GM12878 (cell line): Measurements from ENCODE around the gene SLC6A11. TPM values are rescaled to one million over a fixed set of nuclear protein-coding genes. Genes with fewer than 3 reads are reported as not detected.

ENCODE experiments used
- ATAC-seq: fragments of 200-7000 bp; cut with Tn5 transposase; 3 replicates; pipeline ENCODE4 v1.9.1; 2020; ENCODE audit warnings: mild to moderate bottlenecking, moderate library complexity
- BruUV-seq: library from RNA; stranded (reverse); fragments of 400-500 nt; replicated peaks from 2 replicates; lab custom pipeline; 2021; lab: Mats Ljungman, UMichigan
- CTCF ChIA-PET: fragments of 300-600 bp; sonication (Branson Sonifier 250); formaldehyde crosslinking; extraction: SDS; loops from one replicate; lab custom pipeline; 2021; ENCODE audit warnings: inconsistent platforms; lab: Yijun Ruan, JAX
- POLR2A ChIA-PET: fragments of 350-600 bp; formaldehyde crosslinking; extraction: SDS; loops from one replicate; lab custom pipeline; 2021; ENCODE audit warnings: inconsistent platforms; lab: Charles Lee
- RAD21 ChIA-PET: fragments of 300-600 bp; sonication (Branson Sonifier 250); formaldehyde crosslinking; loops from one replicate; lab custom pipeline; 2023; ENCODE audit warnings: antibody characterized with exemption; ENCODE audit not compliant: unreplicated experiment; lab: Charles Lee
- SMC1A ChIA-PET: fragments of 300-600 bp; sonication (Branson Sonifier 250); formaldehyde crosslinking; loops from one replicate; lab custom pipeline; 2023; ENCODE audit not compliant: unreplicated experiment, uncharacterized antibody; lab: Charles Lee
- DNase-seq: peaks from one replicate; pipeline ENCODE4 v3.0.0-alpha.2; 2011; ENCODE audit warnings: low read depth, low spot score
- FAIRE-seq: peaks from 3 replicates; lab custom pipeline; 2011; peaks lifted over from hg19 to GRCh38; lab: Jason Lieb, UNC
- H2AFZ ChIP-seq: 2 replicates; pipeline ENCODE4 v1.6.0; 2011; ENCODE audit warnings: low read depth, low read length, control low read depth; ENCODE audit not compliant: control insufficient read depth
- H3K27ac ChIP-seq: 2 replicates; pipeline ENCODE4 v1.5.1; 2011; ENCODE audit warnings: control low read depth; ENCODE audit not compliant: control insufficient read depth, insufficient read depth
- H3K27me3 ChIP-seq, 2 experiments: replicated peaks in 1 of 2; 2 replicates each; pipeline versions ENCODE4 v1.6.0 to v1.6.1; 2011; ENCODE audit warnings: low read length in 1 of 2; ENCODE audit not compliant: control insufficient read depth in 2 of 2, insufficient read depth in 2 of 2
- H3K36me3 ChIP-seq, 2 experiments: 2 replicates each; pipeline ENCODE4 v1.5.1; 2011; ENCODE audit warnings: low read length in 1 of 2; ENCODE audit not compliant: control insufficient read depth in 2 of 2, insufficient read depth in 2 of 2
- H3K4me1 ChIP-seq: 2 replicates; pipeline ENCODE4 v1.6.1; 2011; ENCODE audit warnings: mild to moderate bottlenecking, low read length, moderate library complexity, mixed read lengths; ENCODE audit not compliant: control insufficient read depth, insufficient read depth
- H3K4me2 ChIP-seq: 2 replicates; pipeline ENCODE4 v1.6.0; 2011; ENCODE audit warnings: control low read depth; ENCODE audit not compliant: control insufficient read depth, insufficient read depth
- H3K4me3 ChIP-seq: fragments of 200-600 bp; sonication (generic); 2 replicates; pipeline ENCODE4 v1.5.1; 2016
- H3K79me2 ChIP-seq: 2 replicates; pipeline ENCODE4 v1.6.0; 2011; ENCODE audit warnings: low read length; ENCODE audit not compliant: control insufficient read depth, insufficient read depth
- H3K9ac ChIP-seq: 2 replicates; pipeline ENCODE4 v1.8.0; 2011; ENCODE audit warnings: low read length, control low read depth, mixed read lengths; ENCODE audit not compliant: control insufficient read depth, insufficient read depth
- H3K9me3 ChIP-seq: replicated peaks from 3 replicates; pipeline ENCODE4 v1.5.1; 2011; ENCODE audit warnings: mild to moderate bottlenecking, low read length; ENCODE audit not compliant: control insufficient read depth, insufficient read depth
- H4K20me1 ChIP-seq: 2 replicates; pipeline ENCODE4 v1.6.0; 2011; ENCODE audit not compliant: control insufficient read depth, insufficient read depth
- CBX3 ChIP-seq: fragments of 200-600 bp; sonication (generic); IDR thresholded peaks from 2 replicates; pipeline ENCODE4 v1.6.1; 2016; ENCODE audit warnings: low read depth, borderline replicate concordance
- CEBPB ChIP-seq, 2 experiments: fragments of 150-350 bp in 1 of 2; IDR thresholded peaks; 2 replicates each; pipeline ENCODE4 v1.6.1; 2012 to 2014; ENCODE audit warnings: low read depth in 2 of 2, low read length in 2 of 2, borderline replicate concordance in 1 of 2, inconsistent platforms in 1 of 2
- CHD2 ChIP-seq: IDR thresholded peaks from 2 replicates; pipeline ENCODE4 v1.6.1; 2011; ENCODE audit warnings: low read depth, low read length, improper control_type of control experiment, borderline replicate concordance
- FOS ChIP-seq: IDR thresholded peaks from 3 replicates; pipeline ENCODE4 v1.6.1; 2011; ENCODE audit warnings: borderline replicate concordance; ENCODE audit not compliant: insufficient read length; ENCODE audit errors: extremely low read depth
- KAT2A ChIP-seq: conservative IDR thresholded peaks from 2 replicates; pipeline ENCODE4 v1.6.1; 2011; ENCODE audit warnings: low read depth, low read length; ENCODE audit not compliant: control insufficient read depth
- NFXL1 ChIP-seq: fragments of 450-650 bp; IDR thresholded peaks from 2 replicates; pipeline ENCODE4 v1.6.1; 2017; ENCODE audit warnings: antibody characterized with exemption, mild to moderate bottlenecking, borderline replicate concordance
- NFYA ChIP-seq: IDR thresholded peaks from 2 replicates; pipeline ENCODE4 v1.6.1; 2011; ENCODE audit warnings: low read depth, mild to moderate bottlenecking, low read length, improper control_type of control experiment, borderline replicate concordance
- PKNOX1 ChIP-seq: fragments of 450-650 bp; IDR thresholded peaks from 2 replicates; pipeline ENCODE4 v1.6.1; 2016; ENCODE audit warnings: mild to moderate bottlenecking
- SMAD1 ChIP-seq: fragments of 450-650 bp; IDR thresholded peaks from 2 replicates; pipeline ENCODE4 v1.6.1; 2018; ENCODE audit warnings: mild to moderate bottlenecking, low read depth; ENCODE audit not compliant: partially characterized antibody
- SUPT20H ChIP-seq: IDR thresholded peaks from 2 replicates; pipeline ENCODE4 v1.6.1; 2011; ENCODE audit warnings: low read depth, mild to moderate bottlenecking, low read length, moderate library complexity, borderline replicate concordance; ENCODE audit not compliant: control insufficient read depth
- ZZZ3 ChIP-seq: IDR thresholded peaks from 2 replicates; pipeline ENCODE4 v1.6.1; 2011; ENCODE audit warnings: low read depth; ENCODE audit not compliant: control insufficient read depth, insufficient read length
- WGBS: methylation state at CpG from one replicate; pipeline ENCODE4 v1.1.6; 2016; ENCODE audit warnings: low lambda C conversion rate; ENCODE audit not compliant: insufficient replicate concordance, insufficient coverage; ENCODE audit errors: missing lambda C conversion rate; 5-methylcytosine and 5-hydroxymethylcytosine counted together
- in situ Hi-C: fragments of 300-500 bp; cut with MboI; formaldehyde crosslinking; loops from 9 replicates; pipeline ENCODE4 v1.14.3; 2018; ENCODE audit warnings: mixed read lengths
- intact Hi-C: fragments of 100-400 bp; cut with micrococcal nuclease; formaldehyde crosslinking; loops from one replicate; pipeline ENCODE4 v1.14.2; 2022; ENCODE audit not compliant: unreplicated experiment
- polyA plus RNA-seq, 11 experiments: library from polyadenylated mRNA; depleted of rRNA in 4 of 11; unstranded in 6 of 11; stranded (reverse) in 5 of 11; fragments of >200 nt; fragmentation: Nextera tagmentation in 4 of 11; fragmentation: Illumina TruSeq in 1 of 11; extraction: Ambion mirVana in 4 of 11; extraction: Trizol in 1 of 11; gene quantifications; 1 replicate in 1 of 11; 2 replicates in 10 of 11; pipeline versions ENCODE4 v1.2.1 to v1.2.3, GENCODE V29; 2011 to 2016; ENCODE audit warnings: inconsistent platforms in 2 of 11, missing spikeins in 2 of 11, low read depth in 1 of 11
- total RNA-seq, 4 experiments: library from RNA; depleted of rRNA in 3 of 4; stranded (reverse); fragments of >200 nt in 3 of 4; fragmentation: Illumina TruSeq in 1 of 4; extraction: Trizol in 1 of 4; gene quantifications; 2 replicates each; pipeline versions ENCODE4 v1.2.1 to v1.2.3, GENCODE V29; 2013 to 2021
- TF ChIP-seq, protein P1 (sequence below): IDR thresholded peaks from 2 replicates; pipeline ENCODE4 v1.6.1; 2012; ENCODE audit warnings: low read depth, low read length, improper control_type of control experiment
- TF ChIP-seq, protein P2 (sequence below): fragments of 450-650 bp; IDR thresholded peaks from 2 replicates; pipeline ENCODE4 v1.6.1; 2017; ENCODE audit warnings: antibody characterized with exemption, mild to moderate bottlenecking, moderate library complexity

SLC6A11 gene
- total and polyA plus RNA-seq, 10 of the 15 experiments (the other 5 are each of a cell fraction or from before 2014, with no cell fraction given) = not detected

GRCh38 chr3:10901296-10901945 is 85.4 kb downstream of the SLC6A11 start (continued):
- TF ChIP-seq CHD2 (no peak), NFYA (no peak), NFXL1 (no peak), CEBPB (IDR thresholded peaks at IDR 0.05; ENCODE audit: borderline replicate concordance in 1 of 2, low read depth in 2 of 2, low read length in 2 of 2) (no peak), SUPT20H (no peak), CBX3 (no peak)

DNA sequence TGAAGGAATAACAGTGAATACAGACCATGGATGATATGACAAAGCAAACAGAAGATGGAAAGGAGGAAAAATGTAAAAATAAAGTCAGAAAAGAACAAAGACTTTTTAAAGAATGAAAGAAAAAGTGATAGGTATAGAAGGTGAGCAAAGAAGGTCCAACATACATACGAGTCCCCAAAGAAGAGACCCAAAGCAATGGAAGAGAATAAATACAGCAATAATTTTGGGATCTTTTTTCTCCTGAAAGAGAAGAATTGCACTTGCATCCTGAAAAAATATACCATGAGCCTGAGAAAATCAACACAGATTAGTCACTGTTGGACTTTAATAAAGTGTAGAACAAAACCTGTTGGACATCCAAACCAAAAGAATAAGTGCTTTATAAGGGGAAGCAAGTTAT is 91.2 kb downstream of the SLC6A11 start:
- intact Hi-C loops (no loop called here), in situ Hi-C loops (no loop called here)
- no peak overlapping the region for H3K9ac ChIP-seq
- BruUV-seq = no TSS peak
- H3K27me3 ChIP-seq = no peaks in the 10 kb centered on the region
- H3K79me2 ChIP-seq = no peaks in the 10 kb centered on the region
- no peak overlapping the region for H3K4me3 ChIP-seq
- H3K4me2 ChIP-seq = no peak overlapping the region
- POLR2A ChIA-PET = no interaction called here
- H3K4me1 ChIP-seq = no peaks in the 10 kb centered on the region
- H3K9me3 ChIP-seq = peaks cover 2% of the 10 kb centered on the region; the same call in 2 of the 3 replicates
- FAIRE-seq (no peak), ATAC-seq (no peak), DNase-seq (no peak)
- no peak overlapping the region for H3K27ac ChIP-seq
- RAD21 ChIA-PET = no interaction called here
- H3K36me3 ChIP-seq = no peaks in the 10 kb centered on the region
- CTCF ChIA-PET = no interaction called here
- H2AFZ ChIP-seq = no peak overlapping the region
- H4K20me1 ChIP-seq = no peaks in the 10 kb centered on the region
- WGBS = 0% methylated on average over 1 of the region's 1 CpG
- SMC1A ChIA-PET = interaction anchor here (0.7 kb wide), 1 partner anchor 548 kb away, joined by 3 read pairs; no protein-coding TSS in a partner anchor
- TF ChIP-seq, protein P1, sequence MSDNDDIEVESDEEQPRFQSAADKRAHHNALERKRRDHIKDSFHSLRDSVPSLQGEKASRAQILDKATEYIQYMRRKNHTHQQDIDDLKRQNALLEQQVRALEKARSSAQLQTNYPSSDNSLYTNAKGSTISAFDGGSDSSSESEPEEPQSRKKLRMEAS = no peak
- TF ChIP-seq KAT2A (no peak), FOS (no peak), ZZZ3 (no peak), NFYA (no peak), PKNOX1 (no peak), SMAD1 (no peak)
- TF ChIP-seq, protein P2, sequence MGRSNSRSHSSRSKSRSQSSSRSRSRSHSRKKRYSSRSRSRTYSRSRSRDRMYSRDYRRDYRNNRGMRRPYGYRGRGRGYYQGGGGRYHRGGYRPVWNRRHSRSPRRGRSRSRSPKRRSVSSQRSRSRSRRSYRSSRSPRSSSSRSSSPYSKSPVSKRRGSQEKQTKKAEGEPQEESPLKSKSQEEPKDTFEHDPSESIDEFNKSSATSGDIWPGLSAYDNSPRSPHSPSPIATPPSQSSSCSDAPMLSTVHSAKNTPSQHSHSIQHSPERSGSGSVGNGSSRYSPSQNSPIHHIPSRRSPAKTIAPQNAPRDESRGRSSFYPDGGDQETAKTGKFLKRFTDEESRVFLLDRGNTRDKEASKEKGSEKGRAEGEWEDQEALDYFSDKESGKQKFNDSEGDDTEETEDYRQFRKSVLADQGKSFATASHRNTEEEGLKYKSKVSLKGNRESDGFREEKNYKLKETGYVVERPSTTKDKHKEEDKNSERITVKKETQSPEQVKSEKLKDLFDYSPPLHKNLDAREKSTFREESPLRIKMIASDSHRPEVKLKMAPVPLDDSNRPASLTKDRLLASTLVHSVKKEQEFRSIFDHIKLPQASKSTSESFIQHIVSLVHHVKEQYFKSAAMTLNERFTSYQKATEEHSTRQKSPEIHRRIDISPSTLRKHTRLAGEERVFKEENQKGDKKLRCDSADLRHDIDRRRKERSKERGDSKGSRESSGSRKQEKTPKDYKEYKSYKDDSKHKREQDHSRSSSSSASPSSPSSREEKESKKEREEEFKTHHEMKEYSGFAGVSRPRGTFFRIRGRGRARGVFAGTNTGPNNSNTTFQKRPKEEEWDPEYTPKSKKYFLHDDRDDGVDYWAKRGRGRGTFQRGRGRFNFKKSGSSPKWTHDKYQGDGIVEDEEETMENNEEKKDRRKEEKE = no peak
